ENCODE measurements around the gene SAMD11. TPM values are rescaled to one million over a fixed set of nuclear protein-coding genes. Genes with fewer than 3 reads are reported as not detected.
A peak's percentile ranks its signal among the peaks of the same experiment; 100 is the strongest.
"Not testable (repeated sequence)": the region's sequence is repeated elsewhere in the genome, so short reads cannot be mapped to it uniquely, and the experiment has no call there.

Gene SAMD11
- total and polyA plus RNA-seq, 5 experiments from 2014 or later, result 0.29 TPM; not detected in 4

DNA sequence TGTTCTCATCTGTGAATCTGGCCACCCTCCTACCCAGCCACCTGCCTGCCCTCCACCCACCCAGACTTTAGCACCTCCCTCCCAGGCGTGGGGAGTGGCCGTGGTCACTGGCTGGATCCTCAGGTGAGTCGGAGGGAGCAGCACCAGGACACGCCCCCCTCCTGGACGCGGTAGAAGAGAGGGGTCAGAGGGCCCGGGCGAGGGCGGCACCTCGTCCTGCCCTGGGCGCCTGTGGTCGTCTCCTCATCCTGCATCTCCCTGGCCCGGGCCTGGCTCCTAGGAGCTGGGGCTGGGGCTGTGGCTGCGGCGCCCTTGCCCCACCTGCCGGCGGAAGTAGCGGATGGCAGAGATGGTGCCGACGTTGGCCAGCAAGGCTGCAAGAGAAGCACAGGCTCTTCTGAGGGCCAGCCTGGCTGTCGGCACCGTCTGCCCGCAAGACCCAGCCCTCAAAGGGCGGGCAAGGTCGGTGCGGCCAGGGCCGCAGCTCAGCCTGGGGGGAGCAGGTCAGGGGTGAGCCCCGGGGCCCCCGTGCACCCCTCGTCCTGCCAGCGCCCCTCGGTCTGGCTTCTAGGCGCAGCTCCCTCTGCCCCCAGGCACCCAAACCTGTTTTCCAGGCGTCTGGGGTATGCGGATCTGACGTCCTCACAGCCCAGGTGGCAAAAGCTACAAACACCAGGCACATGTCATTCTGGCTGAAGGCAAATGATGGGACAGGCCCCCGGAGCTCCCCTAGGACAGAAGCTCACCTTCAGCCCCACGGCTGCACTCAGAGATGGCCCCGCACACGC is 52.4 kb downstream of the SAMD11 start:
- H3K4me3 Mint-ChIP-seq, result peak overlapping the region in 6 of 10 donors; percentile 6 to 48 (median 36)
- peaks cover 3 to 34% (median 17%) of the 10 kb centered on the region in 5 donors for H3K27me3 Mint-ChIP-seq
- H3K9me3 Mint-ChIP-seq, result no peaks in the 10 kb centered on the region
- no peaks in the 10 kb centered on the region for H3K36me3 Mint-ChIP-seq
- H3K27ac Mint-ChIP-seq, result no peak overlapping the region
- peaks cover 6 to 7% (median 7%) of the 10 kb centered on the region in 4 donors for H3K4me1 Mint-ChIP-seq
- DNase-seq (peak in 9 of 10 donors; percentile 39 to 70 (median 57)), ATAC-seq (peak; percentile 91 to 98)
- POLR2A ChIA-PET, result interaction anchor here (0.5 to 0.9 kb wide), 2 partner anchors 37 to 70 kb away, joined by 3 to 4 read pairs; no protein-coding TSS in a partner anchor

DNA sequence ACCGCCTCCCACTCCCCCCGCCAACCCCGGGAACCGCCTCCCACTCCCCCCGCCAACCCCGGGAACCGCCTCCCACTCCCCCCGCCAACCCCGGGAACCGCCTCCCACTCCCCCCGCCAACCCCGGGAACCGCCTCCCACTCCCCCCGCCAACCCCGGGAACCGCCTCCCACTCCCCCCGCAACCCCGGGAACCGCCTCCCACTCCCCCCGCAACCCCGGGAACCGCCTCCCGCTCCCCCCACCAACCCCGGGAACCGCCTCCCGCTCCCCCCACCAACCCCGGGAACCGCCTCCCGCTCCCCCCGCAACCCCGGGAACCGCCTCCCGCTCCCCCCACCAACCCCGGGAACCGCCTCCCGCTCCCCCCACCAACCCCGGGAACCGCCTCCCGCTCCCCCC is 53.1 kb downstream of the SAMD11 start:
- not testable (repeated sequence) for H3K9me3 Mint-ChIP-seq, H3K4me1 Mint-ChIP-seq, H3K36me3 Mint-ChIP-seq, ATAC-seq, H3K4me3 Mint-ChIP-seq, DNase-seq, H3K27ac Mint-ChIP-seq
- POLR2A ChIA-PET, result interaction anchor here (0.5 to 0.9 kb wide), 2 partner anchors 36 to 71 kb away, joined by 3 to 4 read pairs; no protein-coding TSS in a partner anchor
- H3K27me3 Mint-ChIP-seq, result peaks cover 3 to 34% (median 14%) of the 10 kb centered on the region in 5 donors

DNA sequence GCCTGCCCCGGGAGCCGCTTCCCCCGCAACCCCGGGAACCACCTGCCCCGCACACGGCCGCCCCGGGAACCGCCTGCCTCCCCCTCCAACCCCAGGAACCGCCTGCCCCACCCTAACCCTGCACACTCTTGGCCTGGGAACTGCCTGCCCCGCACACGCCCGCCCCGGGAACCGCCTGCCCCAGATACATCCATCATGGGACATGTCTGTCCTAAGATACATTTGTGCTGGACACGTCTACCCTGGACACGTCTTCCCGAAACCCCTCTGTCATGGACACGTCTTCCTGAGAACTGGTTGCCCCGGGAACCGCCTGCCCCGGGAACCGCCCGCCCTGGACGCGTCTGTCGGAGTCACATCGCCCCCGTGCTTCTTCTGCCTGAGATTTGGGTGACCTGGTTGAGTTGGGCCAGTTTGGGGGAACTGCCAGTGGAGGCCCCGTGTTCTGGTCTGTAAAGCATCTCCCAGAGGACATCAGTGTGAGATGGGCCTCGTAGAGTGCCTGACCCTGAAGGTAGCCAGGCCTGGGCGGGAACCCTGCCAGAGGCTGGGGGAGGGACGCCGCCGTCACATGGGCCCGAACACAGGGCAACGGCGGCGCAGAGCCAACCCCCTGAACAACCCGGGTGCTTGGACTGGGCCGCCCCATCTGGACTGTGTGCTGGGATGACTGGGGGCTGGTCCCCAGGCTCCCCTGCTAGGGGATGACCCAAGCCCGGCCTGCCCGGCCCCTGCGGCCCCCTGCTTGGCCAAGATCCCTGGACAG is 54.5 kb downstream of the SAMD11 start:
- Mint-ChIP-seq H3K9me3 (no peaks in the 10 kb centered on the region), H3K27ac (peak overlapping the region in 1 of 10 donors; percentile 22), H3K4me1 (peaks cover 6 to 7% (median 7%) of the 10 kb centered on the region in 4 donors), H3K4me3 (peak overlapping the region in 4 of 10 donors; percentile 23 to 70 (median 36)), H3K36me3 (no peaks in the 10 kb centered on the region), H3K27me3 (peaks cover 5 to 34% (median 16%) of the 10 kb centered on the region in 5 donors)
- DNase-seq (no peak), ATAC-seq (no peak)
- POLR2A ChIA-PET, result no interaction called here

DNA sequence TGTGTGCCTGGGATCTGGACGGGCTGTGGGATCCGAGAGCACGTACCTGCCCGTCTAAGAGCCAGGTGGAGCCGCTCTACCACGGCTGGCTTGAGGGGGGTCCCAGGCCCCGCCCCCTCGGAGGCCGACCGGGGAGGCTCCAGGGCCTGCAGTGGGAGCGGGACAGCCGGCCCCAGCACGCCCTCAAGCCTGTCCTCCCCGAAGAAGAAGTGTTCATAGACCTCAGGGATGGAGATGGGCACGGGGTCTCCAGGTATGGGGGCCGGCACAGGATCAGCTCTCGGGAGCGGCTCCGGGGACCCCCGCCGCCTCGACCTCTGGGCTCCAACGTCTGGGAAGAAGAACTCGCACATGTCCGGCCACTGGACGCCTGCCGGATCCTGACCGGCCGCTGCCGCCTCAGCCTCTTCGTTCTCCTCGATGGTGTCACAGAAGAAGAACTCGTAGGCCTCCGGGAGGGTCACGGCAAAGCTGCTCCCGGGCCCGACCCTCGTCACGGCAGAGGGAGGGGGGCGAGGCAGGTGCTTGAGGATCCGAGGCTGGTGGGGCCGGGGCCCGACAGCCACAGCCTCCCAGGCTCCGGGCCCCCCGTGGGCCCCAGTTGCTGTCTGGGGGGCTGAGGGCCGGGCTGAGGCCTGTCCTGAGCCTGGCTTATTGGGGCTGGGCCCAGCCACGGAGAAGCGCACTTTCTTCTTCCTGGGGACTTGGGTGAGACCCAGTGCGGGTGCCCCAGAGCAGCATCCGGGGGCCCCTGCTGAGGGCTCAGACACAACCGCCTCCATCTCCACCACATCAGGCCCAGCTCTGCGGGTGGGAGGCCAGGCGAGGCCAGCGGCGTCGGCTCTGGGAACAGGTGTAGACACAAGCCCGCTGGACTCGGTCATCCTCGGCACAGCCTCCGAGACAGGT is 55.4 kb downstream of the SAMD11 start:
- ATAC-seq, result no peak
- Mint-ChIP-seq H3K27ac (no peak overlapping the region), H3K27me3 (peaks cover 5 to 37% (median 18%) of the 10 kb centered on the region in 5 donors), H3K4me1 (peaks cover 6 to 7% (median 7%) of the 10 kb centered on the region in 4 donors), H3K36me3 (no peaks in the 10 kb centered on the region), H3K4me3 (no peak overlapping the region), H3K9me3 (no peaks in the 10 kb centered on the region)
- POLR2A ChIA-PET, result no interaction called here
- DNase-seq, result no peak

DNA sequence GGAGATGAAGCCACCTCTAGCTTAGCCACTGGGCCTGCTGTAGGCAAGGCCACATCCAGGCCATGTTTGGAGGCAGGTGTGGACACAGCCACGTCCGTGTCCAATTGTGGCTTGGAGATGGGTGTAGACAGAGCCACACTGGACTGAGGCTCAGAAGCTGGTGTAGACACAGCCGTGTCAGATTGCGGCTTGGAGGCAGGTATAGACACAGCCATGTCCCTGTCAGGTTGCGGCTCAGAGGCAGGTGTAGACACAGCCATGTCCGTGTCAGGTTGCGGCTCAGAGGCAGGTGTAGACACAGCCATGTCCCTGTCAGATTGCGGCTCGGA is 56.0 kb downstream of the SAMD11 start:
- no peak overlapping the region for H3K4me3 Mint-ChIP-seq
- DNase-seq, result no peak
- peaks cover 5 to 35% (median 18%) of the 10 kb centered on the region in 5 donors for H3K27me3 Mint-ChIP-seq
- H3K36me3 Mint-ChIP-seq, result no peaks in the 10 kb centered on the region
- peaks cover 6 to 7% (median 7%) of the 10 kb centered on the region in 4 donors for H3K4me1 Mint-ChIP-seq
- H3K27ac Mint-ChIP-seq, result no peak overlapping the region
- no peak for ATAC-seq
- H3K9me3 Mint-ChIP-seq, result no peaks in the 10 kb centered on the region
- POLR2A ChIA-PET, result no interaction called here

DNA sequence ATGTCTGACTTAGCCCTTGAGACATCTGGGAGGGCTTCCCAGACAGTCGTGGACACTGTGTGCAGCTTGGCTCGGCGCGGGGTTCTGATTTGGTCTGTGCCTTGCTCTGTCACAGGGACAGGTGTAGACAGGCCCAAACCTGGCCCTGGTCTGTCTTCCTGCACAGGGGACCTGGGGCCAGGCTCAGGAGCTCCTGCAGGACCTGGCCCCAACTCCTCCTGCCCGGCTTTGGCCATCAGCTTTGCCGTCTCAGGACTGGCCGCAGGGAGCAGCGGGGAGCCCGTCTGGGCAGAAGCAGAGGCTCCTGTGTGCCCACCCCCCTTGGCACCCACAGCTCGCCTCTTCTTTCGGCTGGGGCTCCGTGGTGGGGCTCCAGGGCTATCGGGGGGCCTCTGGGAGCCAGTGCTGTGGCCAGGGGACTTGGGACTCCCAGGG is 56.4 kb downstream of the SAMD11 start:
- no peaks in the 10 kb centered on the region for H3K9me3 Mint-ChIP-seq
- H3K4me1 Mint-ChIP-seq, result peaks cover 4 to 7% (median 7%) of the 10 kb centered on the region in 4 donors
- no peaks in the 10 kb centered on the region for H3K36me3 Mint-ChIP-seq
- H3K27ac Mint-ChIP-seq, result no peak overlapping the region
- no peak overlapping the region for H3K4me3 Mint-ChIP-seq
- ATAC-seq (no peak), DNase-seq (no peak)
- peaks cover 3 to 36% (median 13%) of the 10 kb centered on the region in 5 donors for H3K27me3 Mint-ChIP-seq
- POLR2A ChIA-PET, result no interaction called here

DNA sequence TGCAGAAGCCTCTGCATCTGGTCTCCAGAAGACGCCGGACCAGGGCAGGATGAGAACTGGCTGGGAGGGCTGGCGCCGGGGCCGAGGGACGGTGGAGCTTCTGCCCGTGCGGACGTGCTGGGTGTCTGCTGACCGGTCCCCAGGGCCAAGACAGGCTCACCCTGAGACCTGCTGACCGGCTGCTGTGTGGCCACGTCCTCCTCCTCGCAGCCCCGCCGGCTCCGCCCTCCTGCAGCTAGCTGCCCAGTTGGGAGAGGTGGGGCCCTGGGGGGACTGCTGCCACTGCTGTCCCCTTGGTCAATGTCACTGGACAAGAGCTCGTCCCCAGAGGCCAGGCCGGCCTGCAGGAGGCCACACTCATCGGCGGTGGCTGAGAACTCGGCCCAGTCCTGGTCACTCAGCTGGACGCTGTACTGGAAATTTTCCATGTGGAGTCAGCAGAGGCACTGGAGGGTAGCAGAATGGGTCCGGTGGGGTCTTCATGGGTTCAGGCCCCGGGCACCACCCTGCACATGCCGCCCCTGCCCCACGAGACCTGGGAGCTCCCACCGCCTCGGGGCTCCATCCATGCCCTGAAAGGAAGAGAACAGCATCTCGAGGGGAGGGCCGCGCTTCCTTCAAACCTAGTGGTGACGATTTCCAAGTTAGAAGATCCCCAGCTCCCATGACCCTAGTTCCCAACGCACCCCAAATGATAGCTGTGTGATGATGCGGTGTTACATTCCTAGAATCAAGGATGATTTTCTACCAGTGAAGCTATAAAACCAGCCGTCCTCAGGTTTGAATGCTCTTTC is 57.1 kb downstream of the SAMD11 start:
- peaks cover 6 to 36% (median 11%) of the 10 kb centered on the region in 5 donors for H3K27me3 Mint-ChIP-seq
- no peak overlapping the region for H3K27ac Mint-ChIP-seq
- DNase-seq, result no peak
- no peak overlapping the region for H3K4me3 Mint-ChIP-seq
- POLR2A ChIA-PET, result interaction anchor here (1.6 kb wide), 1 partner anchor 83 kb away, joined by 4 read pairs; no protein-coding TSS in a partner anchor
- H3K36me3 Mint-ChIP-seq, result no peaks in the 10 kb centered on the region
- H3K4me1 Mint-ChIP-seq, result peaks cover 3 to 6% (median 4%) of the 10 kb centered on the region in 4 donors
- H3K9me3 Mint-ChIP-seq, result no peaks in the 10 kb centered on the region
- ATAC-seq, result no peak

DNA sequence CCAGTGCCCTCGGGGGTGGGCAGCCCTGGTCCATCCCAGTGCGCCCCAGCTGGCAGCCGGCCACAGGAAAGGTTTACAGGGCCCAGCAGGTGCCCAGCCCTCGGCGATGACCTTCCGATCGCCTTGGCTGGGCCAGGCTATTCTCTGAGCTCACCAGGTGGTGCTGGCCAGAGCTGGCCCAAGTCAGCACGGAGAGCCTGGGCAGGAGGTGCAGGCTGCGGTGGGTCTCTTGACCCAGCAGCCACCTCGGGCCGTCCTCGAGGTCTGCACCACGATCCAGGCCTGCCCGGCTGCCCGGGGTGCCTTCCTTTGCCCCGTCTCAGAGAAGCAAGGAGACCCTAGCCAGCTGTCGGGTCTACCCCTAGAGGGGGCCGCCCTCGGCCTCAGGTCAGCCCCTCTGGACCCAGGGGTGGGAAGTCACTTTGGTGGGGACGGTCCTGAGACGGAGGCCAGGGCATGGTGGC is 57.8 kb downstream of the SAMD11 start:
- peaks cover 8 to 38% (median 11%) of the 10 kb centered on the region in 5 donors for H3K27me3 Mint-ChIP-seq
- no peaks in the 10 kb centered on the region for H3K9me3 Mint-ChIP-seq
- no peaks in the 10 kb centered on the region for H3K36me3 Mint-ChIP-seq
- POLR2A ChIA-PET, result interaction anchor here (1.0 to 1.6 kb wide), 3 partner anchors 11 to 82 kb away, joined by 3 to 4 read pairs (median 3); no protein-coding TSS in a partner anchor
- no peak overlapping the region for H3K4me3 Mint-ChIP-seq
- peaks cover 0 to 3% (median 2%) of the 10 kb centered on the region in 4 donors for H3K4me1 Mint-ChIP-seq
- ATAC-seq, result no peak
- H3K27ac Mint-ChIP-seq, result no peak overlapping the region
- no peak for DNase-seq

DNA sequence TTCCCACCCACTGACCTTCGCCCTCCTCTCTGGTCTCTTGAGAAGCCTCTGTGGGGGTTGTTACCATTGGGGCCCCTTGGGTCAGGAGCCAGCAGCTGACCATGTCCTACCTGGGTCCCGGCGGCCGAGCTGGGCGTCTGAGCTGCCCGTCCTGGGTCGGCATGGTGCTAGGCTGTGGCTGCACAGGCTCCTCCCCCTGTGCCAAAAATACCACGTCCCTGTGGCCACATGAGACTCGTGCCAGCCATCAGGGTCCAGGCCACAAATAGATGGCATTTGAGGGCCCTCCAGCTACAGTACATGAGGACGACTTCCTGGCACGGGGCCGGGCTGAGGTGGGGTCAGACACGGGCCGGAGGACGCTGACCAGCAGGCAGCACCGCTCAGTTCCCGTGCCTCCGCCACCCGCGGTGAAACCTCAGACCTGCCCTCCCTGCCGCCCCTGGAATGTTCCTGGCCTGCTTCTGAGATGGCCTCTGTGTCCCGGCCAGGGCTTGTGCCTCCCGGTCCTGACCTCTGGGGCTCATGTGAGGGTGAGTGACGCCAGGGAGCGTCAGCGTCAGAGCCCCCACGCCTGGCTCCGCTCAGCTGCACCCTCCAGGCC is 58.3 kb downstream of the SAMD11 start, which contains the start of gene PERM1:
PERM1 (minus strand) TSS at position 139 of the 604 bp plus-strand sequence. CDS start 1,064 bp downstream, outside the sequence.
- DNase-seq, result no peak
- no peaks in the 10 kb centered on the region for H3K36me3 Mint-ChIP-seq
- no peak within 1 kb of the TSS for H3K4me3 Mint-ChIP-seq
- no peak for ATAC-seq
- POLR2A ChIA-PET, result interaction anchor here (1.0 to 1.6 kb wide), 3 partner anchors 10 to 82 kb away, joined by 3 to 4 read pairs (median 3); no protein-coding TSS in a partner anchor
- peak within 1 kb of the TSS in 1 of 10 donors; percentile 65 for H3K27ac Mint-ChIP-seq
- peaks cover 0 to 3% (median 2%) of the 10 kb centered on the region in 4 donors for H3K4me1 Mint-ChIP-seq
- H3K9me3 Mint-ChIP-seq, result no peaks in the 10 kb centered on the region
- peaks cover 8 to 38% (median 11%) of the 10 kb centered on the region in 5 donors for H3K27me3 Mint-ChIP-seq

DNA sequence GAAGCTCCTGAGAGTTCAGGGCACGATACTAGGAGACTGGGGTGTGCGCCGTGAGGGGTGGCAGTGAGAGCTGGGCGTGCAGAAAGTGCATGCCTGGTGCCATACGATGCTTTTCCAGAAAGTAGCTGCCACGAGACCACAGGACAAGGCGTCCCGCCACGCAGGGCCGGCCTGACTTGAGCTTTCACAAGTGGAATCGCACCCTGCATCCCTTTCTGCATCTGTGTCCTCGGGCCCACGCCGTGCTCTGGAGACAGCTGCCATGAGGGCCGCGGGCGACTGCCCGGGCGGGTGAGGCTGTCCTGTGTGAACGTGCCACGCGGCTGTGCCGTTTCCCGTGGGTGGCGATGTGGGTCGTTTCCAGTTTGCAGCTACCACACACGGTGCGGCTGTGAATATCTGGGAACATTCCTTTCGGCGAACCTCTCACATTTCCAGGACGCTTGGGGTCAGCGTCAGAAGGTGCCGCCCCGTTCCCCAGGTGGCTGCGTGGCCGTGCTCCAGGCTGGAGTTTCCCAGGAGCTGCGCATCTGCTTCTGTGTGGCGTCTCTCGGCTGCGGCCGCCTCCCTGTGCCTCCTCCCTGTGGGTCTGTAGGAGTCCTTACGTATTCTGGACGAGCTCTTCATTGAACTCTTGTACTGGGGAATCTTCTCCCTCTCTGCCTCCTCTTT is 59.2 kb downstream of the SAMD11 start:
- peaks cover 8 to 39% (median 11%) of the 10 kb centered on the region in 5 donors for H3K27me3 Mint-ChIP-seq
- H3K4me3 Mint-ChIP-seq, result peak overlapping the region in 1 of 10 donors; percentile 38
- POLR2A ChIA-PET, result no interaction called here
- no peak overlapping the region for H3K27ac Mint-ChIP-seq
- ATAC-seq (no peak), DNase-seq (no peak)
- no peaks in the 10 kb centered on the region for H3K36me3 Mint-ChIP-seq
- H3K4me1 Mint-ChIP-seq, result peaks cover 0 to 3% (median 2%) of the 10 kb centered on the region in 4 donors
- no peaks in the 10 kb centered on the region for H3K9me3 Mint-ChIP-seq
